Measurements from ENCODE around the gene ANOS1. TPM values are rescaled to one million over a fixed set of nuclear protein-coding genes. Genes with fewer than 3 reads are reported as not detected.

ANOS1 gene
- total RNA-seq, 2 experiments from 2014 or later = not detected

DNA sequence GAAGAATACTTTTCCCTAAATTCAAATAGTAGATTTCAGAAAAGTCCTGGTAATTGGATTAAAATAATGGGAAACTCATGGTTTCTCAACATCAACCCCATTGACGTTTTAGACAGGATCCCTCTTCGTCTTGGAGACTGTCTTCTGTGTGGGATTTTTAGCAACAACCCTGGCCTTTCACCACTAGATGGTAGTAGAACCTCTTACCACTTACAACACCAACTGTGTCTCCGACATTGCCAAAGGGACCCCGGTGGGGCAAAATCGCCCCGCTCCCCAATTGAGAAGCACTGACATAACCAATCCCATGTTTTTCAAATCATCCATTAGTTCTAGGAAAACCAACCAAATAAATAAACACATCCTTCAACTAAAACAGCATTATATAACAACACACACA lies 16.9 kb upstream of the ANOS1 start:
- Histone ChIP-seq H3K4me1 (ENCODE audit: insufficient read depth, low read length) (no peaks in the 10 kb centered on the region), H3K4me3 (ENCODE audit: low read length) (no peak overlapping the region), H3K9me3 (ENCODE audit: control insufficient read depth in 1 of 2, insufficient read depth in 1 of 2, low read length in 2 of 2) (no peaks in the 10 kb centered on the region), H3K36me3 (ENCODE audit: insufficient read depth, low read length) (no peaks in the 10 kb centered on the region), H3K27me3 (ENCODE audit: control insufficient read depth in 1 of 2, insufficient read depth in 2 of 2, low read length in 2 of 2) (no peaks in the 10 kb centered on the region), H3K27ac (ENCODE audit: low read depth in 1 of 2, low read length in 2 of 2) (no peak overlapping the region)
- Mint-ChIP-seq H3K9me3 (no peaks in the 10 kb centered on the region), H3K27me3 (peaks cover 8% of the 10 kb centered on the region), H3K36me3 (ENCODE audit: low read depth) (no peaks in the 10 kb centered on the region), H3K4me3 (no peak overlapping the region), H3K4me1 (ENCODE audit: low read depth) (no peaks in the 10 kb centered on the region), H3K27ac (no peak overlapping the region)
- TF ChIP-seq, protein P1, sequence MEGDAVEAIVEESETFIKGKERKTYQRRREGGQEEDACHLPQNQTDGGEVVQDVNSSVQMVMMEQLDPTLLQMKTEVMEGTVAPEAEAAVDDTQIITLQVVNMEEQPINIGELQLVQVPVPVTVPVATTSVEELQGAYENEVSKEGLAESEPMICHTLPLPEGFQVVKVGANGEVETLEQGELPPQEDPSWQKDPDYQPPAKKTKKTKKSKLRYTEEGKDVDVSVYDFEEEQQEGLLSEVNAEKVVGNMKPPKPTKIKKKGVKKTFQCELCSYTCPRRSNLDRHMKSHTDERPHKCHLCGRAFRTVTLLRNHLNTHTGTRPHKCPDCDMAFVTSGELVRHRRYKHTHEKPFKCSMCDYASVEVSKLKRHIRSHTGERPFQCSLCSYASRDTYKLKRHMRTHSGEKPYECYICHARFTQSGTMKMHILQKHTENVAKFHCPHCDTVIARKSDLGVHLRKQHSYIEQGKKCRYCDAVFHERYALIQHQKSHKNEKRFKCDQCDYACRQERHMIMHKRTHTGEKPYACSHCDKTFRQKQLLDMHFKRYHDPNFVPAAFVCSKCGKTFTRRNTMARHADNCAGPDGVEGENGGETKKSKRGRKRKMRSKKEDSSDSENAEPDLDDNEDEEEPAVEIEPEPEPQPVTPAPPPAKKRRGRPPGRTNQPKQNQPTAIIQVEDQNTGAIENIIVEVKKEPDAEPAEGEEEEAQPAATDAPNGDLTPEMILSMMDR (IDR thresholded peaks at IDR 0.05) = peak; percentile 33
- peak in 3 of 14 experiments; percentile 27 to 39 (median 29) for DNase-seq
- CTCF ChIA-PET = no interaction called here
- POLR2A ChIA-PET = no interaction called here
- intact Hi-C loops (cut with DNase I, micrococcal nuclease) = loop anchor here (5.0 to 10.0 kb wide), 4 partner anchors 66 to 1368 kb away; no protein-coding TSS in a partner anchor
- no peak for ATAC-seq (ENCODE audit: poor library complexity)

DNA sequence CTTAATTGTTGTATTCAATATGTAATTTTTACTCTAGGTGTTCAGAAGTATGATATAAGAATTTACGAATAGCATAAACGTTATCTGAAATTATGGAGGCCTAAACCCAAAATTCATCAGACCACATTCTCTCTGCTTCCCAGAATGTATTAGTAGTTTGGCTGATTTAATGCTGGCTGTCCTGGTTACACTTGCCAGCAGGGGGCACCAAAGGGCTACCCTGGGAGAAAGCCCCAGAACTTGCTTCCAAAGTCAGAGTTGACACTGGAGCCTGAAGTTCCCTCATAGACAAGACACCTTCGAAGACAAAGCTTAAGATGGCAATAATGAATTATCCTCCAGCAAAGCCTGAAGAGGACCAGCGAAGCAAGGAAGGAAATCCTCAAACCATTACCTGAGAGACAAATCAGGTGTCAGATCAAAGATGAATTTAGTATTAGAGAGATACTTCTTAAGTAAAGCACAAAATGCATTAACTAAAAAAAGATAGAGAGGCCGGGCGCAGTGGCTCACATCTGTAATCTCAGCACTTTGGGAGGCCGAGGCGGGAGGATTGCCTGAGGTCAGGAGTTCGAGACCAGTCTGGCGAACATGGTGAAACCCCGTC lies 11.3 kb upstream of the ANOS1 start:
- Histone ChIP-seq H3K4me3 (ENCODE audit: low read length) (no peak overlapping the region), H3K4me1 (ENCODE audit: insufficient read depth, low read length) (no peaks in the 10 kb centered on the region), H3K9me3 (ENCODE audit: control insufficient read depth in 1 of 2, insufficient read depth in 1 of 2, low read length in 2 of 2) (no peaks in the 10 kb centered on the region), H3K27me3 (ENCODE audit: control insufficient read depth in 1 of 2, insufficient read depth in 2 of 2, low read length in 2 of 2) (peaks cover 0 to 2% of the 10 kb centered on the region in 2 experiments), H3K27ac (ENCODE audit: low read depth in 1 of 2, low read length in 2 of 2) (no peak overlapping the region), H3K36me3 (ENCODE audit: insufficient read depth, low read length) (no peaks in the 10 kb centered on the region)
- TF ChIP-seq, protein P1 (IDR thresholded peaks at IDR 0.05) = peak; percentile 71
- DNase-seq (peak; percentile 27 to 74 (median 52)), ATAC-seq (ENCODE audit: poor library complexity) (peak; percentile 46)
- no peaks in the 10 kb centered on the region for H3K36me3 Mint-ChIP-seq (ENCODE audit: low read depth)
- no peak overlapping the region for H3K27ac Mint-ChIP-seq
- ChIA-PET CTCF (interaction anchor here (0.9 kb wide), 1 partner anchor 12 kb away, joined by 3 read pairs; no protein-coding TSS in a partner anchor), POLR2A (no interaction called here)
- no peak overlapping the region for H3K4me3 Mint-ChIP-seq
- no peaks in the 10 kb centered on the region for H3K9me3 Mint-ChIP-seq
- intact Hi-C loops (cut with DNase I, micrococcal nuclease) = loop anchor here (1.0 to 10.0 kb wide), 5 partner anchors 72 to 1376 kb away; no protein-coding TSS in a partner anchor
- H3K4me1 Mint-ChIP-seq (ENCODE audit: low read depth) = no peaks in the 10 kb centered on the region
- peaks cover 11% of the 10 kb centered on the region for H3K27me3 Mint-ChIP-seq

DNA sequence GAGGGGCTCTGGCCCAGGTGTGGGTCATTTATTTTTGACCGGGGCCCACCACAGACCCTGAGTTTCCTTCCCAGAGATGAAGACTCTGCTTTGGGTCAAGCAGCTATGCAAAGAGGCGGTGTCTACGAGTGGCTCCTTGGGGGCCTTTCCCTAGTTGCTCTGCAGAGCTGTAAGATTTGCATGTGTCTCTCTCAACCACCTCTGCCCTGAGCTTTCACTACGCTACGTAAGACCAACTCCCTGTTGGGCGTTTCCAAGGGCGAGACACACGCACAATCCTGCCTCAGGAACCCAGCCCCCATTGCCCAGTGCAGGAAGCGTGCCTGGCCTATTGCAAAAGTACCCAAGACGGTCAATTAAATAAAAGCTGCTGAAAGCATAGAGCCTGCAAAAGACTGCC lies 10.0 kb upstream of the ANOS1 start:
- Mint-ChIP-seq H3K4me3 (no peak overlapping the region), H3K9me3 (no peaks in the 10 kb centered on the region), H3K27ac (no peak overlapping the region), H3K4me1 (ENCODE audit: low read depth) (no peaks in the 10 kb centered on the region), H3K36me3 (ENCODE audit: low read depth) (no peaks in the 10 kb centered on the region), H3K27me3 (peaks cover 11% of the 10 kb centered on the region)
- ChIA-PET POLR2A (no interaction called here), CTCF (no interaction called here)
- no peaks in the 10 kb centered on the region for H3K9me3 ChIP-seq (ENCODE audit: control insufficient read depth in 1 of 2, insufficient read depth in 1 of 2, low read length in 2 of 2)
- peaks cover 0 to 2% of the 10 kb centered on the region in 2 experiments for H3K27me3 ChIP-seq (ENCODE audit: control insufficient read depth in 1 of 2, insufficient read depth in 2 of 2, low read length in 2 of 2)
- intact Hi-C loops (cut with DNase I, micrococcal nuclease) = loop anchor here (2.0 to 10.0 kb wide), 4 partner anchors 73 to 1253 kb away; no protein-coding TSS in a partner anchor
- DNase-seq = no peak
- TF ChIP-seq, protein P1 (IDR thresholded peaks at IDR 0.05) = no peak
- H3K27ac ChIP-seq (ENCODE audit: low read depth in 1 of 2, low read length in 2 of 2) = no peak overlapping the region
- no peaks in the 10 kb centered on the region for H3K4me1 ChIP-seq (ENCODE audit: insufficient read depth, low read length)
- no peak for ATAC-seq (ENCODE audit: poor library complexity)
- no peak overlapping the region for H3K4me3 ChIP-seq (ENCODE audit: low read length)
- H3K36me3 ChIP-seq (ENCODE audit: insufficient read depth, low read length) = no peaks in the 10 kb centered on the region

Measured in CD4-positive, alpha-beta T cell (primary cell).